H1 (cell line): ENCODE measurements around the gene RNF220. TPM values are rescaled to one million over a fixed set of nuclear protein-coding genes. Genes with fewer than 3 reads are reported as not detected.

Source experiments
- CTCF ChIA-PET: fragments of 300-600 bp; sonication (Branson Sonifier 250); formaldehyde crosslinking; loops from one replicate; lab custom pipeline; 2021; ENCODE audit not compliant: partially characterized antibody; lab: Charles Lee
- POLR2A ChIA-PET: fragments of 300-600 bp; sonication (Branson Sonifier 250); formaldehyde crosslinking; loops from one replicate; lab custom pipeline; 2021; ENCODE audit warnings: inconsistent platforms; ENCODE audit not compliant: partially characterized antibody; lab: Charles Lee
- DNase-seq, 2 experiments: peaks; one replicate each; pipeline versions ENCODE4 v3.0.0 to v3.0.0-alpha.2; 2010 to 2022; ENCODE audit warnings: low spot score in 2 of 2, low read depth in 1 of 2, mixed read lengths in 1 of 2
- FAIRE-seq: peaks from 2 replicates; lab custom pipeline; 2011; peaks lifted over from hg19 to GRCh38; lab: Jason Lieb, UNC
- H2AFZ ChIP-seq: 2 replicates; pipeline ENCODE4 v1.8.1; 2012; ENCODE audit warnings: low read length, inconsistent platforms
- H2AK5ac ChIP-seq: 2 replicates; pipeline ENCODE4 v1.6.1; 2013; ENCODE audit warnings: low read depth, low read length
- H2BK120ac ChIP-seq: replicated peaks from 2 replicates; pipeline ENCODE3; 2013; ENCODE audit warnings: low read depth, low read length, inconsistent platforms
- H2BK12ac ChIP-seq: 2 replicates; pipeline ENCODE4 v1.6.1; 2013; ENCODE audit warnings: low read depth, low read length
- H2BK15ac ChIP-seq: 2 replicates; pipeline ENCODE4 v1.6.1; 2013; ENCODE audit warnings: low read length
- H2BK20ac ChIP-seq: 2 replicates; pipeline ENCODE4 v1.6.1; 2013; ENCODE audit warnings: low read length
- H2BK5ac ChIP-seq: 2 replicates; pipeline ENCODE4 v1.6.1; 2013; ENCODE audit warnings: low read depth, low read length
- H3K14ac ChIP-seq: 2 replicates; pipeline ENCODE4 v1.6.1; 2013; ENCODE audit warnings: inconsistent platforms; ENCODE audit not compliant: insufficient read length
- H3K18ac ChIP-seq: 2 replicates; pipeline ENCODE4 v1.6.1; 2013; ENCODE audit warnings: low read length; ENCODE audit errors: extremely low read depth
- H3K23ac ChIP-seq: 2 replicates; pipeline ENCODE4 v1.6.1; 2013; ENCODE audit warnings: inconsistent platforms; ENCODE audit not compliant: insufficient read length
- H3K23me2 ChIP-seq: 2 replicates; pipeline ENCODE4 v1.6.1; 2013; ENCODE audit warnings: low read depth, low read length
- H3K27ac ChIP-seq: 2 replicates; pipeline ENCODE4 v1.6.1; 2011; ENCODE audit warnings: low read depth, low read length, inconsistent platforms
- H3K27me3 ChIP-seq, 4 experiments: replicated peaks in 1 of 4; 1 replicate in 1 of 4; 2 replicates in 3 of 4; pipeline versions ENCODE4 v1.6.1 to v1.8.1; 2011 to 2013; ENCODE audit warnings: low read length in 3 of 4, mild to moderate bottlenecking in 3 of 4, inconsistent platforms in 2 of 4, mixed read lengths in 2 of 4, moderate library complexity in 1 of 4; ENCODE audit not compliant: control insufficient read depth in 3 of 4, insufficient read depth in 3 of 4; ENCODE audit errors: extremely low read depth in 1 of 4
- H3K36me3 ChIP-seq, 4 experiments: 2 replicates each; pipeline versions ENCODE4 v1.6.1 to v1.8.1; 2011 to 2013; ENCODE audit warnings: mild to moderate bottlenecking in 4 of 4, low read length in 3 of 4, moderate library complexity in 2 of 4, control low read depth in 1 of 4, inconsistent platforms in 1 of 4; ENCODE audit not compliant: insufficient read depth in 4 of 4, control insufficient read depth in 2 of 4
- H3K4ac ChIP-seq: replicated peaks from 2 replicates; pipeline ENCODE3; 2013; ENCODE audit warnings: low read length, low read depth, mixed read lengths, inconsistent platforms; ENCODE audit not compliant: insufficient read length
- H3K4me1 ChIP-seq, 4 experiments: replicated peaks in 1 of 4; 1 replicate in 1 of 4; 2 replicates in 3 of 4; pipeline versions ENCODE4 v1.6.1 to v1.8.1; 2011 to 2013; ENCODE audit warnings: low read length in 3 of 4, inconsistent platforms in 2 of 4, mixed read lengths in 1 of 4; ENCODE audit not compliant: insufficient read depth in 4 of 4, control insufficient read depth in 3 of 4
- H3K4me2 ChIP-seq, 2 experiments: 2 replicates each; pipeline versions ENCODE4 v1.6.1 to v1.8.1; 2011 to 2013; ENCODE audit warnings: low read depth in 2 of 2, low read length in 2 of 2, control low read depth in 1 of 2, inconsistent platforms in 1 of 2, mild to moderate bottlenecking in 1 of 2; ENCODE audit not compliant: insufficient read depth in 1 of 2
- H3K4me3 ChIP-seq, 4 experiments: fragments of 200-600, 300-600 bp in 1 of 4; sonication (generic), shearing (Covaris generic), sonication (Bioruptor Twin) in 1 of 4; 2 replicates each; pipeline versions ENCODE4 v1.5.1 to v1.8.1; 2011 to 2016; ENCODE audit warnings: low read length in 4 of 4, low read depth in 3 of 4, control low read depth in 2 of 4, inconsistent platforms in 2 of 4, mild to moderate bottlenecking in 2 of 4, mixed read lengths in 1 of 4, moderate library complexity in 1 of 4; ENCODE audit not compliant: insufficient read depth in 2 of 4; ENCODE audit errors: extremely low read depth in 1 of 4
- H3K56ac ChIP-seq: replicated peaks from 2 replicates; pipeline ENCODE3; 2013; ENCODE audit warnings: low read depth, mild to moderate bottlenecking, mixed read lengths, low read length, inconsistent platforms; ENCODE audit not compliant: insufficient read length
- H3K79me1 ChIP-seq: 2 replicates; pipeline ENCODE4 v1.6.1; 2013; ENCODE audit warnings: low read depth, low read length, control low read depth
- H3K79me2 ChIP-seq, 2 experiments: 2 replicates each; pipeline versions ENCODE4 v1.6.1 to v1.8.1; 2012 to 2013; ENCODE audit warnings: low read length in 2 of 2, mild to moderate bottlenecking in 2 of 2, inconsistent platforms in 1 of 2; ENCODE audit not compliant: insufficient read depth in 2 of 2, control insufficient read depth in 1 of 2
- H3K9ac ChIP-seq, 4 experiments: replicated peaks in 1 of 4; 1 replicate in 1 of 4; 2 replicates in 3 of 4; pipeline versions ENCODE4 v1.6.1 to v1.8.1; 2011 to 2013; ENCODE audit warnings: low read depth in 3 of 4, low read length in 3 of 4, control low read depth in 2 of 4, mild to moderate bottlenecking in 2 of 4, moderate library complexity in 2 of 4, inconsistent platforms in 1 of 4; ENCODE audit errors: extremely low read depth in 1 of 4
- H3K9me3 ChIP-seq, 2 experiments: 2 replicates each; pipeline versions ENCODE4 v1.6.1 to v1.8.1; 2012 to 2013; ENCODE audit warnings: mild to moderate bottlenecking in 2 of 2, moderate library complexity in 2 of 2, control low read depth in 1 of 2, inconsistent platforms in 1 of 2, low read depth in 1 of 2, low read length in 1 of 2, mixed read lengths in 1 of 2; ENCODE audit not compliant: insufficient read depth in 2 of 2
- H4K20me1 ChIP-seq, 2 experiments: replicated peaks in 1 of 2; 2 replicates each; pipeline versions ENCODE3 to v1.8.1; 2011 to 2013; ENCODE audit warnings: inconsistent platforms in 2 of 2, low read length in 2 of 2, mild to moderate bottlenecking in 1 of 2; ENCODE audit not compliant: insufficient read depth in 2 of 2, control insufficient read depth in 1 of 2
- H4K5ac ChIP-seq: 2 replicates; pipeline ENCODE4 v1.6.1; 2013; ENCODE audit warnings: low read length, low read depth, mixed read lengths, inconsistent platforms; ENCODE audit not compliant: insufficient read length
- H4K8ac ChIP-seq: 2 replicates; pipeline ENCODE4 v1.8.0; 2013; ENCODE audit warnings: mild to moderate bottlenecking, moderate library complexity, low read length, inconsistent platforms; ENCODE audit not compliant: insufficient read depth; ENCODE audit errors: extremely low read depth
- H4K91ac ChIP-seq: replicated peaks from 2 replicates; pipeline ENCODE3; 2013; ENCODE audit warnings: low read length, mixed read lengths, inconsistent platforms; ENCODE audit not compliant: insufficient read length
- HDAC2 ChIP-seq, 2 experiments: fragments of 300-600 bp in 1 of 2; sonication (generic) in 1 of 2; IDR thresholded peaks; 2 replicates each; pipeline ENCODE4 v1.6.1; 2011 to 2012; ENCODE audit warnings: low read depth in 2 of 2, low read length in 2 of 2, mild to moderate bottlenecking in 2 of 2, moderate library complexity in 2 of 2, borderline replicate concordance in 1 of 2, inconsistent platforms in 1 of 2
- POU5F1 ChIP-seq: IDR thresholded peaks from 2 replicates; pipeline ENCODE4 v1.6.1; 2011; ENCODE audit warnings: low read depth, mild to moderate bottlenecking, low read length, moderate library complexity
- WGBS, 2 experiments: shearing (Covaris generic) in 1 of 2; methylation state at CpG; one replicate each; pipeline versions ENCODE4 v1.1.6 to v1.1.7; 2013 to 2015; ENCODE audit warnings: low lambda C conversion rate in 2 of 2, mixed read lengths in 2 of 2, inconsistent platforms in 1 of 2, low coverage in 1 of 2, missing lambda C conversion rate in 1 of 2; ENCODE audit not compliant: insufficient replicate concordance in 2 of 2, insufficient coverage in 1 of 2, insufficient read length in 1 of 2; ENCODE audit errors: extremely low coverage in 1 of 2, missing lambda C conversion rate in 1 of 2; 5-methylcytosine and 5-hydroxymethylcytosine counted together
- polyA plus RNA-seq, 7 experiments: library from polyadenylated mRNA; depleted of rRNA in 3 of 7; stranded (reverse) in 5 of 7; unstranded in 2 of 7; fragments of >200 nt in 5 of 7; fragments of 200-250 nt in 2 of 7; gene quantifications; 1 replicate in 5 of 7; 2 replicates in 1 of 7; 4 replicates in 1 of 7; pipeline versions ENCODE4 v1.2.1 to v1.2.3, GENCODE V29; 2011 to 2013; ENCODE audit warnings: missing spikeins in 2 of 7, mixed read lengths in 2 of 7
- total RNA-seq: library from RNA; stranded (reverse); fragmentation: NEBNext Ultra II Directional; extraction: Animal tissue kit (Norgen Biotek cat#: 25700); gene quantifications from 2 replicates; pipeline ENCODE4 v1.2.1, GENCODE V29; 2021

Gene RNF220
- total and polyA plus RNA-seq, 2 of the 8 experiments (the other 6 are each of a cell fraction or from before 2014, with no cell fraction given): 123 to 160 TPM

GRCh38 chr1:44521378-44522080 lies 116.5 kb downstream of the RNF220 start:
- CTCF ChIA-PET: interaction anchor here (0.6 to 4.1 kb wide), 6 partner anchors 10 to 73 kb away, joined by 3 to 24 read pairs (median 6); no protein-coding TSS in a partner anchor
- WGBS, 2 experiments: 92% methylated on average over 5 of the region's 5 CpGs; no CpG with 5 or more reads in 1 of the 2 experiments

More at GRCh38 chr1:44521378-44522080, 116.5 kb downstream of the RNF220 start:
- no peak overlapping the region for H3K4me3 ChIP-seq
- POLR2A ChIA-PET: interaction anchor here (3.8 kb wide), 1 partner anchor 8 kb away, joined by 25 read pairs; no protein-coding TSS in a partner anchor
- FAIRE-seq: no peak
- H3K23ac ChIP-seq: no peak overlapping the region
- H2BK12ac ChIP-seq: no peak overlapping the region
- no peaks in the 10 kb centered on the region for H4K20me1 ChIP-seq
- H3K9ac ChIP-seq: no peak overlapping the region
- DNase-seq: no peak
- H3K27me3 ChIP-seq: no peaks in the 10 kb centered on the region
- no peak overlapping the region for H3K56ac ChIP-seq
- no peak overlapping the region for H4K91ac ChIP-seq
- no peak overlapping the region for H3K14ac ChIP-seq
- H3K79me1 ChIP-seq: no peaks in the 10 kb centered on the region; the same call in 1 of the 2 replicates
- no peaks in the 10 kb centered on the region for H3K9me3 ChIP-seq
- H4K5ac ChIP-seq: no peak overlapping the region
- H2AFZ ChIP-seq: no peak overlapping the region
- peak overlapping the region; percentile 16; the same call in 1 of the 2 replicates for H2AK5ac ChIP-seq
- H2BK20ac ChIP-seq: no peak overlapping the region
- H3K4ac ChIP-seq: no peak overlapping the region
- peaks cover 10% of the 10 kb centered on the region; the same call in 1 of the 2 replicates for H3K23me2 ChIP-seq
- H3K4me2 ChIP-seq: no peak overlapping the region
- no peak overlapping the region for H3K27ac ChIP-seq
- no peak overlapping the region for H2BK5ac ChIP-seq
- no peak for TF ChIP-seq HDAC2 (IDR thresholded peaks at IDR 0.05; ENCODE audit: borderline replicate concordance in 1 of 2, low read depth in 2 of 2, low read length in 2 of 2)
- TF ChIP-seq POU5F1: no peak
- no peak overlapping the region for H2BK120ac ChIP-seq
- no peaks in the 10 kb centered on the region for H3K36me3 ChIP-seq
- peak overlapping the region; percentile 81; the same call in 1 of the 2 replicates for H2BK15ac ChIP-seq
- H3K4me1 ChIP-seq: peaks cover 19 to 34% (median 23%) of the 10 kb centered on the region in 4 experiments
- H3K79me2 ChIP-seq: no peaks in the 10 kb centered on the region
- no peak overlapping the region for H3K18ac ChIP-seq
- H4K8ac ChIP-seq: no peak overlapping the region
